SH-SY5Y (cell line): Measurements from ENCODE around the gene GLYATL2.
A peak's percentile ranks its signal among the peaks of the same experiment; 100 is the strongest.

Experiments
- GATA2 ChIP-seq: IDR thresholded peaks from 2 replicates; pipeline ENCODE4 v1.6.1; 2011; ENCODE audit warnings: mild to moderate bottlenecking, low read depth, low read length
- GATA3 ChIP-seq: IDR thresholded peaks from 2 replicates; pipeline ENCODE4 v1.6.1; 2011; ENCODE audit warnings: low read depth, mild to moderate bottlenecking, low read length, moderate library complexity

- peak; percentile 71 for TF ChIP-seq GATA3
- peak; percentile 75 for TF ChIP-seq GATA2
Measured at GRCh38 chr11:58845386-58845785, 882 bp upstream of the GLYATL2 start.
